GM18520 (cell line): ENCODE data around the gene TMEM245.

Experiments used
- ATAC-seq: cut with Tn5 transposase; IDR thresholded peaks from one replicate; pipeline ENCODE4 v1.9.1; 2021; ENCODE audit not compliant: unreplicated experiment

TMEM245 gene

GRCh38 chr9:109107402-109108240 lies 12.1 kb downstream of the TMEM245 start:
- no peak for ATAC-seq

- ATAC-seq, result peak; percentile 85
These were observed 17.9 kb downstream of the TMEM245 start for GRCh38 chr9:109101810-109102209.

- ATAC-seq, result no peak
These were observed 18.5 kb downstream of the TMEM245 start for GRCh38 chr9:109101202-109101595.

- ATAC-seq, result no peak
These were observed 19.1 kb downstream of the TMEM245 start for GRCh38 chr9:109100543-109101201.

GRCh38 chr9:109098960-109099308 lies 20.8 kb downstream of the TMEM245 start:
- no peak for ATAC-seq

- ATAC-seq, result no peak
These were observed 21.4 kb downstream of the TMEM245 start for GRCh38 chr9:109098171-109098959.

- ATAC-seq, result no peak
These were observed 22.6 kb downstream of the TMEM245 start for GRCh38 chr9:109097146-109097545.

- ATAC-seq, result no peak
These were observed 24.4 kb downstream of the TMEM245 start for GRCh38 chr9:109095321-109095720.

- ATAC-seq, result no peak
These were observed 25.5 kb downstream of the TMEM245 start for GRCh38 chr9:109094268-109094667.

- ATAC-seq, result no peak
These were observed 27.2 kb downstream of the TMEM245 start for GRCh38 chr9:109092587-109092986.

GRCh38 chr9:109092051-109092580 lies 27.6 kb downstream of the TMEM245 start:
- ATAC-seq, result no peak

- ATAC-seq, result no peak
These were observed 31.5 kb downstream of the TMEM245 start for GRCh38 chr9:109088221-109088620.

- no peak for ATAC-seq
These were observed 32.0 kb downstream of the TMEM245 start for GRCh38 chr9:109087795-109088194.

- ATAC-seq, result no peak
These were observed 33.5 kb downstream of the TMEM245 start for GRCh38 chr9:109086221-109086620.

- ATAC-seq, result no peak
These were observed 34.2 kb downstream of the TMEM245 start for GRCh38 chr9:109085510-109085909.

- no peak for ATAC-seq
These were observed 35.8 kb downstream of the TMEM245 start for GRCh38 chr9:109083813-109084405.

- ATAC-seq, result no peak
These were observed 36.6 kb downstream of the TMEM245 start for GRCh38 chr9:109083141-109083540.

GRCh38 chr9:109082091-109082620 lies 37.6 kb downstream of the TMEM245 start:
- no peak for ATAC-seq

- no peak for ATAC-seq
These were observed 45.4 kb downstream of the TMEM245 start for GRCh38 chr9:109074236-109074889.

- ATAC-seq, result no peak
These were observed 46.8 kb downstream of the TMEM245 start for GRCh38 chr9:109072821-109073435.
